Natural killer cell treated with Interleukin-12 subunit alpha and Interleukin-12 subunit beta and Interleukin-15 and Interleukin-18, amount 100 ng/mL, for 72 hours (primary cell): ENCODE data around the gene RPUSD1. TPM values are rescaled to one million over a fixed set of nuclear protein-coding genes. Genes with fewer than 3 reads are reported as not detected.
A peak's percentile ranks its signal among the peaks of the same experiment; 100 is the strongest.
"Not testable (repeated sequence)": the region's sequence is repeated elsewhere in the genome, so short reads cannot be mapped to it uniquely, and the experiment has no call there.

Experiments
- ATAC-seq, 2 donors: fragments of 150-1000 bp; cut with Tn5 transposase in 1 of 2; sonication (Bioruptor Pico), chemical (Tn5 transposase) in 1 of 2; 2 replicates each; pipeline ENCODE4 v1.10.0; 2021
- DNase-seq: peaks from one replicate; pipeline ENCODE4 v3.0.0; 2022; ENCODE audit warnings: low spot score
- H3K27ac Mint-ChIP-seq, 2 donors: 1 replicate in 1 of 2; 2 replicates in 1 of 2; pipeline ENCODE4 v1.8.0; 2022; ENCODE audit warnings: mixed read lengths in 2 of 2, mild to moderate bottlenecking in 1 of 2, moderate library complexity in 1 of 2
- H3K27me3 Mint-ChIP-seq, 2 donors: 1 replicate in 1 of 2; 2 replicates in 1 of 2; pipeline ENCODE4 v1.8.0; 2022; ENCODE audit warnings: mixed read lengths in 2 of 2
- H3K36me3 Mint-ChIP-seq: one replicate; pipeline ENCODE4 v1.8.0; 2022; ENCODE audit warnings: mixed read lengths
- H3K4me1 Mint-ChIP-seq, 2 donors: 1 replicate in 1 of 2; 2 replicates in 1 of 2; pipeline ENCODE4 v1.8.0; 2022; ENCODE audit warnings: low read depth in 2 of 2, mixed read lengths in 2 of 2, mild to moderate bottlenecking in 1 of 2
- H3K4me3 Mint-ChIP-seq: one replicate; pipeline ENCODE4 v1.8.0; 2022; ENCODE audit warnings: mixed read lengths
- H3K9me3 Mint-ChIP-seq: 2 replicates; pipeline ENCODE4 v1.8.0; 2022; ENCODE audit warnings: mixed read lengths
- total RNA-seq, 2 donors: library from RNA; stranded (reverse); gene quantifications; one replicate each; pipeline ENCODE4 v1.2.3, GENCODE V29; 2022

Gene RPUSD1, protein sequence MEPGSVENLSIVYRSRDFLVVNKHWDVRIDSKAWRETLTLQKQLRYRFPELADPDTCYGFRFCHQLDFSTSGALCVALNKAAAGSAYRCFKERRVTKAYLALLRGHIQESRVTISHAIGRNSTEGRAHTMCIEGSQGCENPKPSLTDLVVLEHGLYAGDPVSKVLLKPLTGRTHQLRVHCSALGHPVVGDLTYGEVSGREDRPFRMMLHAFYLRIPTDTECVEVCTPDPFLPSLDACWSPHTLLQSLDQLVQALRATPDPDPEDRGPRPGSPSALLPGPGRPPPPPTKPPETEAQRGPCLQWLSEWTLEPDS
- total RNA-seq: 10 to 100 TPM; 38.2 to 79.3 TPM

DNA sequence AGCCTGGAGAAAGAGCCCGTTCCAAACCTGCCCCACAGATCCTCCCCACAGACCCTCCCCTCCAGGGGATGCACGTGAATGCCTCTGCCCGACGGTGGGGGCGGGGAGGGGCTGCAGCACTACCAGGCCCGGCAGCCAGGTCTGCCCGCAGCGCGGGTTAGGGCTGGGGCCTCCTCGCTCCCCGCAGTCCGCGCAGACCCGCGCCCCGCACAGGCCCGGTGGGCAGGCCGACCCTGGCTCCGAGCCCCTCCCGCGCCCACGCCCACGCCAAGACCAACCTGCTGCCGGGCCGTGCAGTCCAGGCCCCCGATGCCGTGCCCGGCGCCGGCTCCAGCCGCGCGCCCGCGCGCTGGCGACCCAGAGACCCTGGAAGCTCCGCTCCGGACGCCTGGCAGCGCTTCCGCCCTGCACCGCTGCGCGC lies at the start of gene RPUSD1:
RPUSD1 (minus strand) TSS at position 404 of the 421 bp plus-strand sequence. CDS start 644 bp downstream, outside the sequence.
- H3K9me3 Mint-ChIP-seq: no peaks in the 10 kb centered on the region
- peak within 1 kb of the TSS; percentile 83 for H3K4me3 Mint-ChIP-seq
- H3K27ac Mint-ChIP-seq: peak within 1 kb of the TSS; percentile 33 to 70
- H3K27me3 Mint-ChIP-seq: no peaks in the 10 kb centered on the region
- DNase-seq: no peak
- H3K4me1 Mint-ChIP-seq: peaks cover 0 to 3% of the 10 kb centered on the region in 2 donors
- no peaks in the 10 kb centered on the region for H3K36me3 Mint-ChIP-seq
- peak in 1 of 2 donors; percentile 39 for ATAC-seq

DNA sequence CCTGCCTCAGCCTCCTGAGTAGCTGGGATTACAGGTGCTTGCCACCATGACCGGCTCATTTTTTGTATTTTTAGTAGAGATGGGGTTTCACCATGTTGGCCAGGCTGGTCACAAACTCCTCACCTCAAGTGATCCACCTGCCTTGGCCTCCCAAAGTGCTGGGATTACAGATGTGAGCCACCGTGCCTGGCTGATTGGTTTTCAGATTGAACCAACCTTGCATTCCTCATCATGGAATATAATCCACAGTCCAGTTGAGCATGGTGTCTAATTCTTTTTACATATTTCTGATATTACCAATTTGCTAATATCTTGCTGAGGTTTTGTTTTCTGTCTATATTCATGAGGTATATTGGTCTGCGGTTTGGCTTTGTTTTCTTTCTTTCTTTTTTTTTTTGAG lies 48.6 kb upstream of the RPUSD1 start:
- H3K4me1 Mint-ChIP-seq, ATAC-seq, H3K4me3 Mint-ChIP-seq, DNase-seq, H3K9me3 Mint-ChIP-seq, H3K27ac Mint-ChIP-seq, H3K27me3 Mint-ChIP-seq: not testable (repeated sequence)
- peaks cover 11% of the 10 kb centered on the region for H3K36me3 Mint-ChIP-seq

DNA sequence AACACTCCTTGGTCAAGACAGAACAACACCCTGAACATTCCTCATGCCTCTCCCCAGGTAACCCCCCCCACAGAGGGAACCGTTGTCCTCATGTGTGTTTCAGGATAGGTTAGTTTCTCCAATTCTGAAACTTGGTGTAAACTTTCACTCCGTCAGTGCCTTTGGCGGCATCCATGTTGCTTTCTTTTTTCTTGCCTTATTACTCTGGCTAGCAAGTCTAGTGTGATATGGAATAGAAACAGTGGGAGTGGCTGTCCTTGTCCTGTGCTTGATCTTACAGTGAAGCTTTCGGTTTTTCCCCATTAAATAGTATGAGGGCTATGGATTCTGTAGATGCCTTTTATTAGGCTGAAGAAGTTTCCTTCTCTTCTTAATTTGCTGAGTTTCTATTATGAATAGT lies 48.0 kb upstream of the RPUSD1 start:
- Mint-ChIP-seq H3K27ac (no peak overlapping the region), H3K4me3 (no peak overlapping the region), H3K27me3 (no peaks in the 10 kb centered on the region), H3K4me1 (no peaks in the 10 kb centered on the region), H3K9me3 (peaks cover 5% of the 10 kb centered on the region), H3K36me3 (peaks cover 11% of the 10 kb centered on the region)
- ATAC-seq: no peak
- no peak for DNase-seq

DNA sequence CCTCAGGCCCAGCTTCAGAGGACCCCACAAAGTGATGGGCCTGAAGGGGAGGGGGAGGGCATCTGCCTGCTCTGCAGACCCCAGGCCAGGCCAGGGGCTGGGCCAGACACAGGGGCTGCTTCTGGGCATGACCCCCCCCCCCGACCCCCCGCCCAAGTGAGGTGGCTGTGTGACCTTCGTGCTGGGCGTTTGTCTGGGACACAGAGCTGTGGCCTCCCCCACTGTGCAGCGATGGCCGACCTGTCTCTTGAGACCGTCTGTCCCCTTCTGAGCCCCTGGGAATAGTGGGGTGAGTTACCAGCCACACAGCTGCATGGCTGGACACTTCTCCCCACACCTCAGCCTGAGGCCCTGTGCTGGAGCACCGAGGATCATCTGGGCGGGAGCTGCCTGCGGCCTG lies 47.2 kb upstream of the RPUSD1 start:
- ATAC-seq (no peak), DNase-seq (no peak)
- peaks cover 11% of the 10 kb centered on the region for H3K36me3 Mint-ChIP-seq
- H3K27me3 Mint-ChIP-seq: no peaks in the 10 kb centered on the region
- H3K4me3 Mint-ChIP-seq: no peak overlapping the region
- H3K4me1 Mint-ChIP-seq: no peaks in the 10 kb centered on the region
- H3K27ac Mint-ChIP-seq: no peak overlapping the region
- H3K9me3 Mint-ChIP-seq: peaks cover 5% of the 10 kb centered on the region

DNA sequence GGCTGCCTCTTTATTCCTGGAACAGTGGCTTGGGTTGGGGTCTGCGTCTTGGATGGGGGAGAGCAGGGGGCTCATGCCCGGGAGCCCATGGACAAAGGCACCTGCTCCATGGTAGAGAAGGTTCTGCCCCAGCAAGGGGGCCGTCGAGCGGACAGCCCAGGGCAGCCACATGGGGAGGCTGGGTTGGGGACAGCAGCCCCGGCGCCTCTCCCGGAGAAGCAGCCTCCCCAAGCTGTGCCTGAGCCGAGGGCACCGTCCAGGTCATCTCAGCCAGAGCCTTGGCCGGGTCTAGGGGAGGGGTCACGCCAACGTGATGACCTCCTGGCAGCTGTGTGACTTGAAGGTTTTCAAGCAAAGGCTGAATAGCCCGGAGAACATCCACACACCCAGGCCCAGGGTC lies 45.2 kb upstream of the RPUSD1 start:
- Mint-ChIP-seq H3K4me1 (no peaks in the 10 kb centered on the region), H3K36me3 (peaks cover 11% of the 10 kb centered on the region), H3K4me3 (no peak overlapping the region), H3K27ac (no peak overlapping the region), H3K27me3 (peaks cover 0 to 4% of the 10 kb centered on the region in 2 donors), H3K9me3 (peaks cover 5% of the 10 kb centered on the region)
- DNase-seq (no peak), ATAC-seq (no peak)

DNA sequence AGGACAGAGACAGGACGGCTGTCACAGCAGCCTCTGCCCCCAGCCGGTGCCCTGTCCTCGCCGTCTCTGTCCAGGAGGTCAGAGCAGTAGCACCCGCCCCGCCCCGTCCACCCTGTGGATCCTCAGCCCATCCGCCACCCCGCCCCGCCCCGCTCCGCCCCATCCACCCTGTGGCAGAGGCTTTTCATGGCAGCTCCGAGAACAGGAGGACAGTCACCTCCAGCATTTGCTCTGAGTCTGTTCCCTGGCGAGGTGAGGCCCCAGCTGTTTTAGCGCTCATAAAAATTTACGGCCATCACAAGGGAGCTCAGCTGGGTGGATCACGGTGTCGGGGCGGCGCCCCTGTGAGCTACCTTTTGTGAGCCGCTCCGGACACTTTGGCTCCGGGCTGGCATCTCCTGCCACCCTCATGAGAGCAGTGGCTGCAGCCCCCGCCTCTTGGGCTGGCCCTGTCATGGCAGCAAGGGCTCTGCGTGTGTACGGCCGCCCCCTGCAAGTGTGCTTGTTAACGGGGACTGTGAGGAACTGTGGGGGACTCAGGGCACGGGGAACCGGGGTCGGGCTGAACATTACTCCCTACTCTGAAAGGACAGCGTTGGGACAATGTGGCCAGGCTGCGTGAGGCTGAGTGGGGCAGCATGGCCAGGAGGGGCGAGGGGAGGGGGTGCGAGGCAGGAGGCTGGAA lies 44.6 kb upstream of the RPUSD1 start:
- Mint-ChIP-seq H3K36me3 (peaks cover 11% of the 10 kb centered on the region), H3K27ac (no peak overlapping the region), H3K4me1 (no peaks in the 10 kb centered on the region)

DNA sequence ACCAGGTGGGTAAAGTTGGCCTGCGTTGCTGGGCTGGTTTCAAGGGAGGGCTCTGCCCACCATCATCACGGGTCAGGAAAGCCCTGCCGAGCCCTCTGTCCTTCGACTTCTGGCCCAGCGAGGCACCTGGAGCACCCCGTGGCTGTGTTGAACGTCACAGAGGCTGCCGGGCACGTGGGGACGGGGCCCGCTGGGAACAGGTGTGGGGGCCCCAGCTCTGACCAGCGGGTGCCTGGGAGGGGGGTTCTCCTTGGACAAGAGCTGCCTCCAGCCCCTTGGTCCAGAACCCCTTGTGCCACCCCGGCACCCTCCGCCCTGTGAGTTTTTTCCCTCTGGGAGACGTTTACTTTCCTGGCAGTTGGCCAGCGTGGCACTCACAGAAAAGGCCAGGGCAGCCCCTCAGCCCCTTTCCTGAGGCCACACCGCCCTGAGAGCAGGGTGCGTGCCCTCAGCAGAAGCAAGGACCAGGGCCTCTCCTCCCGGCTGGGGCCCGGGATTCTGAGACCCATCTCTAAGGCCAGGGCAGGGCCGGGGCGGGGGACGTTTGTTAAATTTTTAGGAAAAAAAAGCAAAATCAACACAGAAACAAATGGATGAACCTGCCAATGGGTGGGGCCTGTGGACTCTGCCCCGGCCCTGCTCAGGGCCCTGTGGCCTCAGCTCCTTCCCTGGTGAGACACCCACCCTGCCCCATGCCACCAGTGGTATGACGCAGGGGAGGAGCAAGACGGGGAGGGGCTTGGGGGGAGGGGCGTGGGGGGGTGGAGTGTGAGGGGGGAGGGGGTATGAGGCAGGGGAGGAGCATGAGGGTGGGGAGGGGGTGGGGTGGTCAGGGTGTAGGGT lies 43.6 kb upstream of the RPUSD1 start:
- DNase-seq: no peak
- Mint-ChIP-seq H3K4me1 (no peaks in the 10 kb centered on the region), H3K36me3 (peaks cover 8% of the 10 kb centered on the region), H3K4me3 (no peak overlapping the region), H3K27ac (no peak overlapping the region), H3K27me3 (peaks cover 0 to 4% of the 10 kb centered on the region in 2 donors), H3K9me3 (peaks cover 5% of the 10 kb centered on the region)
- no peak for ATAC-seq

More for the DNA sequence above, 44.6 kb upstream of the RPUSD1 start:
- H3K4me3 Mint-ChIP-seq: no peak overlapping the region
- ATAC-seq (no peak), DNase-seq (no peak)
- H3K27me3 Mint-ChIP-seq: peaks cover 0 to 4% of the 10 kb centered on the region in 2 donors
- H3K9me3 Mint-ChIP-seq: peaks cover 5% of the 10 kb centered on the region

DNA sequence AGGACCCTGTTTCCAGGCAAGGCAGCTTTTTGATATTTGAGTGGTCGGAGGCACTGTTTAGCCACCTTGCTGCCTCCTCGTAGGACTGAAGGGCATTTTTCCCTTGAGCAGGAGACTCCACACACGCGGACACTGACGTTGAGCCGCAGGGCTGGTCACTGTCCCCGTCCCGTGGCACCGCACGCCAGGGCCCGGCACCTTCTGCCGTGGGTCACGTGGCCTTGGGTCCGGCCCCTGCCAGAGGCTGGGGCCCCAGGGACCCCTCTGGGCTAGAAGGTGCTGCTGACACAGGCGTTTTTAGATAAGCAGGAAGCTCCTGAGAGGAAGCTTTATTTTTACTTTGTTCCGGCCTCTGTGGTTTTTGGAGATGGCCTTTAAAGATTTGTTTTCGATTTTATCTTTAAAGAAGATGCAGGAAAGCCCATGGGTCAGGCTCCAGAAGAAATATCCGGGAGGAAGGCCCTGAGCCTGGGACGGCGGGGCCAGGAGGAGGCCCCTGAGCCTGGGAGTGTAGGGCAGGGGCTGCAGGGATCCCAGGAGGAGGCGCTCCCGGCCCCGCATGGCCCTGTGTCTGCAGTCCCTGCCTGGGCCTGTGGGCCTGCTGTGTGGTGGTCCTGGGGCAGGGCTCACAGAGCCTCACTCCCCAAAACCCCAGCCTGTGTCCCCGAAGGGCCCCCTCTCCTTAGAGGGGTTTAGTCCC lies 42.8 kb upstream of the RPUSD1 start:
- Mint-ChIP-seq H3K9me3 (no peaks in the 10 kb centered on the region), H3K4me1 (no peaks in the 10 kb centered on the region)
- no peak for DNase-seq

DNA sequence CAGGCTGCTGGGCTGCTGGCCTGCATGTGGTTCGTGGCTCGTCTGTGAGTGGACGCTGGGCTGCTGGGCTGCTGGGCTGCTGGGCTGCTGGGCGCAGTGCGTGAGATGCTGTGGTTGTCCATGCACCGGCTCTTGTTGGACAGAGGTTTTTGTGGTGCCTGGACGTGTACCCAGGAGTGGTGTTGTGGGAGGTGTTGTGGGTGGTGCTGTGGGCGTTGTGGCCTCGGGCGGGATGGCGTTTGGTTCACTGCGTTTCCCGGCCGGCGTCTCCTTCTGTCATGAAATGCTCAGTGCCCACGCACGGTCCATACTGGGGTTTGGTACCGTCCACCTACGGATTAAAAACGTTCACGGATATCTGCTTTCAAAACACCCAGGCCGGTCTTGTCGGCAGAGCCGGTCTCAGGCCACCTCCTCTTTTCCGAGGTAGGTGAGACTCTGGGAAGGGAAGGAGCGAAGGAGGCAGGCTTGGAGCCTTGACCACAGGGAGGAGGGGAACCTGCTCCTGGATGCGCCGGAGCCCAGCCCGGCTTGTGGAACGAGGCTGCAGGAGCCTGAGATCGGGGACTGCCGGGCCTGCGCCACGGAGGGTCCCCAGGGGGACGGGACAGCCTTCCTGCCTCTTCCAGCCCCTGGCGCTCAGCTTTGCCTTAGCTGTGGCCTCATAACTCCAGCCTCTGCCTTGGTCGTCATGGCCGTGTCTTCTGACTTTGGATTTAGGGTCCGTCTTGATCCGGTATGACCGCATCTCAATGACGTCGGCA lies 42.1 kb upstream of the RPUSD1 start:
- Mint-ChIP-seq H3K27ac (no peak overlapping the region), H3K9me3 (no peaks in the 10 kb centered on the region), H3K4me3 (no peak overlapping the region), H3K36me3 (no peaks in the 10 kb centered on the region), H3K27me3 (peaks cover 0 to 6% of the 10 kb centered on the region in 2 donors), H3K4me1 (no peaks in the 10 kb centered on the region)
- ATAC-seq: no peak
- no peak for DNase-seq

More for the DNA sequence above, 42.8 kb upstream of the RPUSD1 start:
- Mint-ChIP-seq H3K27me3 (peaks cover 0 to 4% of the 10 kb centered on the region in 2 donors), H3K36me3 (no peaks in the 10 kb centered on the region), H3K27ac (no peak overlapping the region), H3K4me3 (no peak overlapping the region)
- no peak for ATAC-seq

DNA sequence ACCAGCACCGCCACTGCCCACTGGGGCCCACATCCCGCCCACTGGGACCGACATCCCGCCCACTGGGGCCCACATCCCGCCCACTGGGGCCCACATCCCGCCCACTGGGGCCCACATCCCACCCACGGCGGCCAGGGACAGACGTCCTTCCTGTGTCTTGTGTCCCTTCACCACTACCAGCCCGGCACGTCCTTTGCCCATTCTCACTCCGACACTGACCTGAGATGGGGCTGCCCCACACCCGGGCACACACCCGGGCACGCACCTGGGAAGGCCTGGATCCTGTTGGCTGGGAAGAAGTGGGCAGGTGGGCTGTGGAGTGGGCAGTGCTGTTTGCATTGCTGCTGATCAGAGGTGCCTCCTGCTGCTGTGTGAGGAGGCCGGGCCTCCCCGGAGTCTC lies 40.7 kb upstream of the RPUSD1 start:
- no peak overlapping the region for H3K27ac Mint-ChIP-seq
- DNase-seq (no peak), ATAC-seq (no peak)
- H3K4me1 Mint-ChIP-seq: no peaks in the 10 kb centered on the region
- no peaks in the 10 kb centered on the region for H3K9me3 Mint-ChIP-seq
- H3K27me3 Mint-ChIP-seq: peaks cover 0 to 6% of the 10 kb centered on the region in 2 donors
- no peaks in the 10 kb centered on the region for H3K36me3 Mint-ChIP-seq
- H3K4me3 Mint-ChIP-seq: no peak overlapping the region

DNA sequence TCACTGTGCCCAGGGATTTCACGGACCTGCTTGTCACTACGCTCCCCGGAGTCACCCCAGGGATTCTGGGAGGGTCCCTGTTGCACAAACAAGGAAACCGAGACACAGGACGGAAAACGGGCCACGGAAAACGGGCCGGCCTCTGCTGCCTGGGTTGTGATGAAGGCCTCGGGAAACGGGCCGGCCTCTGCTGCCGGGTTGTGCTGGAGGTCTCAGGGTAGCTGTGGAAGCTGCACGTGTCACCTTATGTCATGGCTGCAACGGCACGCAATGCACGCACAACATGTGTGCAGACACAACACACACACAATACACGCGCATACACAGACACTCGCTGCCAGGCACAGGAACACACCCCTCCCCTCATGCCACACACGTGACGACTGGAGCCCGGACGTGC lies 39.3 kb upstream of the RPUSD1 start:
- no peaks in the 10 kb centered on the region for H3K4me1 Mint-ChIP-seq
- no peaks in the 10 kb centered on the region for H3K36me3 Mint-ChIP-seq
- no peak for DNase-seq
- H3K9me3 Mint-ChIP-seq: no peaks in the 10 kb centered on the region
- no peak overlapping the region for H3K4me3 Mint-ChIP-seq
- no peak for ATAC-seq
- H3K27ac Mint-ChIP-seq: no peak overlapping the region
- H3K27me3 Mint-ChIP-seq: peaks cover 0 to 6% of the 10 kb centered on the region in 2 donors

DNA sequence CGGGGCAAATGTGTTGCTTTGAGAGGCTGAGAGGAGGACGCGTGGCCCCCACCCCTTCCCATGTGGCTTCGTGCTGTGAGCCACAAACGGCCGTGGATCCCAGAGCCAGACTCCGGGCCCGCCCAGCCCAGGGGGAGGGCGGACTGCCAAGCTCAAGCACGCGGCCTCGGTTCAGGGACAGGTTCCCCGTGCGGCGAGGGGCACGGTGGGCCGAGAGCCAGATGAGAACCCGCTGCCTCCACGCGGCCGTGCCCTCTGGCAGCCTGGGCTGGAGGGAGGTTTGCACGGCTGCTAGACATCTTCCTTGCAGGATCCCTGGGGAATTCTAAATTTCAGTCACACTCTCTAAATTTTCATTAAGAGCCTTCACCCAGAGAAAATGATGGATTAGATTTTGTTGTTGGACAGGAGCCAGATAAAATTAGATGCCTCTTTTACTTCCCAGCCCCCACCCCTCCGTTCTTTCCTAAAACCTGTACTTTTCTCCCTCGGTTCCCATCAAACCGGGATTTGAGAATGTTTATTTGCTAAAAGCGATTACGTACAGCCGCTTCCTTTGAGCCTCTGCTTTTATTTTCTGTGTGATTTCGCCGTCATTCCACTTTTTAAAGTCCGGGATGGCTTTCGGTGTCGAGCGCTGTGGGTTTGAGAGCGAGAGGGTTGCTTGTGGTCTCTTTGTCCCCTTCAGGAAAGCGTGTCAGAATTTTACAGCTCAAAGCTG lies 37.3 kb upstream of the RPUSD1 start:
- H3K4me1 Mint-ChIP-seq: no peaks in the 10 kb centered on the region
- peaks cover 0 to 13% of the 10 kb centered on the region in 2 donors for H3K27me3 Mint-ChIP-seq
- no peaks in the 10 kb centered on the region for H3K36me3 Mint-ChIP-seq
- H3K9me3 Mint-ChIP-seq: no peaks in the 10 kb centered on the region
- H3K27ac Mint-ChIP-seq: no peak overlapping the region
- no peak overlapping the region for H3K4me3 Mint-ChIP-seq
- no peak for DNase-seq
- no peak for ATAC-seq
